OCI-LY7 (cell line): ENCODE measurements around the gene SLC13A1. TPM values are rescaled to one million over a fixed set of nuclear protein-coding genes. Genes with fewer than 3 reads are reported as not detected.

Experiments
- Bru-seq: library from RNA; stranded (reverse); fragments of 400-500 nt; gene quantifications from one replicate; lab custom pipeline; 2021; lab: Mats Ljungman, UMichigan
- BruChase-seq, 2 experiments: library from RNA; stranded (reverse); fragments of 400-500 nt; gene quantifications; one replicate each; lab custom pipeline; 2021; lab: Mats Ljungman, UMichigan
- BruUV-seq: library from RNA; stranded (reverse); fragments of 400-500 nt; replicated peaks from 2 replicates; lab custom pipeline; 2021; lab: Mats Ljungman, UMichigan
- CTCF ChIA-PET: fragments of 300-600 bp; sonication (Branson Sonifier 250); formaldehyde crosslinking; loops from one replicate; lab custom pipeline; 2022; ENCODE audit warnings: antibody characterized with exemption; ENCODE audit not compliant: unreplicated experiment; lab: Charles Lee
- POLR2A ChIA-PET: fragments of 300-600 bp; sonication (Branson Sonifier 250); formaldehyde crosslinking; loops from one replicate; lab custom pipeline; 2022; ENCODE audit warnings: antibody characterized with exemption; lab: Charles Lee
- DNase-seq: peaks from one replicate; pipeline ENCODE4 v3.0.0-alpha.2; 2015; ENCODE audit warnings: low spot score
- H2AFZ ChIP-seq: fragments of 200-600 bp; sonication (generic), shearing (Covaris generic); 2 replicates; pipeline ENCODE4 v1.6.1; 2014; ENCODE audit warnings: mild to moderate bottlenecking, antibody characterized with exemption, low read length, moderate library complexity
- H3K27ac ChIP-seq: fragments of 200-600 bp; sonication (generic); 2 replicates; pipeline ENCODE4 v1.5.1; 2014; ENCODE audit warnings: mixed run types, low read depth, mild to moderate bottlenecking, moderate library complexity, low read length, inconsistent platforms; ENCODE audit not compliant: poor library complexity, severe bottlenecking
- H3K36me3 ChIP-seq: fragments of 200-600 bp; sonication (generic); 2 replicates; pipeline ENCODE4 v1.6.1; 2014; ENCODE audit warnings: mild to moderate bottlenecking, antibody characterized with exemption, low read length, moderate library complexity, mixed read lengths; ENCODE audit not compliant: insufficient read depth
- H3K4me1 ChIP-seq: fragments of 200-600 bp; sonication (generic); 2 replicates; pipeline ENCODE4 v1.5.1; 2014; ENCODE audit warnings: mild to moderate bottlenecking, low read length; ENCODE audit not compliant: insufficient read depth, poor library complexity, severe bottlenecking
- H3K4me2 ChIP-seq: fragments of 200-600 bp; sonication (generic); 2 replicates; pipeline ENCODE4 v1.6.1; 2014; ENCODE audit warnings: mild to moderate bottlenecking, low read length
- H3K4me3 ChIP-seq: fragments of 200-600 bp; sonication (generic); 2 replicates; pipeline ENCODE4 v1.5.1; 2014; ENCODE audit warnings: mild to moderate bottlenecking, low read depth, low read length; ENCODE audit not compliant: poor library complexity, severe bottlenecking
- H3K79me2 ChIP-seq: fragments of 200-600 bp; sonication (generic); 2 replicates; pipeline ENCODE4 v1.6.1; 2016; ENCODE audit warnings: low read depth, mild to moderate bottlenecking, low read length, moderate library complexity, mixed read lengths; ENCODE audit not compliant: insufficient read depth
- H3K9me2 ChIP-seq: fragments of 200-600 bp; sonication (generic); 2 replicates; pipeline ENCODE4 v1.6.1; 2016; ENCODE audit warnings: mild to moderate bottlenecking, low read length, mixed read lengths; ENCODE audit not compliant: insufficient read depth
- H3K9me3 ChIP-seq: fragments of 200-600 bp; sonication (generic); 2 replicates; pipeline ENCODE4 v1.6.1; 2014; ENCODE audit warnings: mild to moderate bottlenecking, mixed run types, low read length, mixed read lengths
- H4K20me1 ChIP-seq: fragments of 200-600 bp; sonication (generic); 2 replicates; pipeline ENCODE4 v1.6.1; 2014; ENCODE audit warnings: mild to moderate bottlenecking, antibody characterized with exemption, low read length, moderate library complexity, mixed read lengths; ENCODE audit not compliant: insufficient read depth
- EZH2phosphoT487 ChIP-seq: fragments of 200-600 bp; sonication (generic); IDR thresholded peaks from 2 replicates; pipeline ENCODE4 v1.6.1; 2018; ENCODE audit warnings: low read depth, borderline replicate concordance, mild to moderate bottlenecking, mixed run types, antibody characterized with exemption, low read length, moderate library complexity, mixed read lengths
- intact Hi-C: fragments of 100-400 bp; cut with micrococcal nuclease; formaldehyde crosslinking; loops from one replicate; pipeline ENCODE4 v1.10.0; 2022; ENCODE audit not compliant: unreplicated experiment
- long read RNA-seq: library from polyadenylated mRNA; stranded (forward); transcript quantifications from one replicate; pipeline ENCODE4 v2.0.0, GENCODE V29; 2022
- total RNA-seq, 2 experiments: library from RNA; depleted of rRNA in 1 of 2; stranded (reverse); fragments of >200 nt in 1 of 2; shearing (Covaris generic) in 1 of 2; gene quantifications; 2 replicates each; pipeline ENCODE4 v1.2.3, GENCODE V29; 2014 to 2022
- TF ChIP-seq, protein P1 (sequence below): fragments of 200-600 bp; sonication (generic); conservative IDR thresholded peaks from 2 replicates; pipeline ENCODE4 v1.5.1; 2014; ENCODE audit warnings: mild to moderate bottlenecking, antibody characterized with exemption, low read length, moderate library complexity, mixed read lengths

The SLC13A1 gene, protein sequence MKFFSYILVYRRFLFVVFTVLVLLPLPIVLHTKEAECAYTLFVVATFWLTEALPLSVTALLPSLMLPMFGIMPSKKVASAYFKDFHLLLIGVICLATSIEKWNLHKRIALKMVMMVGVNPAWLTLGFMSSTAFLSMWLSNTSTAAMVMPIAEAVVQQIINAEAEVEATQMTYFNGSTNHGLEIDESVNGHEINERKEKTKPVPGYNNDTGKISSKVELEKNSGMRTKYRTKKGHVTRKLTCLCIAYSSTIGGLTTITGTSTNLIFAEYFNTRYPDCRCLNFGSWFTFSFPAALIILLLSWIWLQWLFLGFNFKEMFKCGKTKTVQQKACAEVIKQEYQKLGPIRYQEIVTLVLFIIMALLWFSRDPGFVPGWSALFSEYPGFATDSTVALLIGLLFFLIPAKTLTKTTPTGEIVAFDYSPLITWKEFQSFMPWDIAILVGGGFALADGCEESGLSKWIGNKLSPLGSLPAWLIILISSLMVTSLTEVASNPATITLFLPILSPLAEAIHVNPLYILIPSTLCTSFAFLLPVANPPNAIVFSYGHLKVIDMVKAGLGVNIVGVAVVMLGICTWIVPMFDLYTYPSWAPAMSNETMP
- not detected in 2 replicates for total RNA-seq (2014; rRNA removed; shearing (Covaris generic))
- total RNA-seq (2022), result not detected in 2 replicates
- not detected for Bru-seq, nascent RNA
- not detected for BruChase-seq, experiment 1, labeled RNA remaining after a 6-hour chase
- BruChase-seq, experiment 2, labeled RNA remaining after a 2-hour chase, result not detected
- long read RNA-seq, result 0 reads

DNA sequence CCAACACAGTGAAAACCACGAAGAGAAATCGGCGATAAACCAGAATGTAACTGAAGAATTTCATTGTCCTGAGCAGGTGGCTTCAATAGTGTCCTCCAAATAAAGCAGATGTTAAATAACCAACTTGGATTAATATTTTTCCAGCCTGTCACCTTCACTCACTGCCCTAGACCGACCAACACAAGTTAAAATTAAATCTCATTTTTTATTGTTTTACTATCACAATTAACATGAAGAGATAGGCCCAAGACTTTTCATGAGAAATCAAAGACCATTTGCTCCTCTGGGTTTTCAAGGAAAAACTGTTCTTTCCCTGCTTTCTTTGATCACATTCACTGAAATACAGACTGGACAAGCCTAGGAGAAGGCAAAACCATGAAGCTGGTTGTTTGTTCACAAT, at the start of gene SLC13A1:
TSS of gene SLC13A1 (minus strand) at position 87 of the 400 bp plus-strand sequence. CDS start at position 64, 23 bp downstream.
- H3K9me3 ChIP-seq, result no peaks in the 10 kb centered on the region
- POLR2A ChIA-PET, result no interaction called here
- CTCF ChIA-PET, result no interaction called here
- no peaks in the 10 kb centered on the region for H3K36me3 ChIP-seq
- H4K20me1 ChIP-seq, result no peaks in the 10 kb centered on the region
- H2AFZ ChIP-seq, result no peak within 1 kb of the TSS
- BruUV-seq, result no TSS peak
- TF ChIP-seq, protein P1, sequence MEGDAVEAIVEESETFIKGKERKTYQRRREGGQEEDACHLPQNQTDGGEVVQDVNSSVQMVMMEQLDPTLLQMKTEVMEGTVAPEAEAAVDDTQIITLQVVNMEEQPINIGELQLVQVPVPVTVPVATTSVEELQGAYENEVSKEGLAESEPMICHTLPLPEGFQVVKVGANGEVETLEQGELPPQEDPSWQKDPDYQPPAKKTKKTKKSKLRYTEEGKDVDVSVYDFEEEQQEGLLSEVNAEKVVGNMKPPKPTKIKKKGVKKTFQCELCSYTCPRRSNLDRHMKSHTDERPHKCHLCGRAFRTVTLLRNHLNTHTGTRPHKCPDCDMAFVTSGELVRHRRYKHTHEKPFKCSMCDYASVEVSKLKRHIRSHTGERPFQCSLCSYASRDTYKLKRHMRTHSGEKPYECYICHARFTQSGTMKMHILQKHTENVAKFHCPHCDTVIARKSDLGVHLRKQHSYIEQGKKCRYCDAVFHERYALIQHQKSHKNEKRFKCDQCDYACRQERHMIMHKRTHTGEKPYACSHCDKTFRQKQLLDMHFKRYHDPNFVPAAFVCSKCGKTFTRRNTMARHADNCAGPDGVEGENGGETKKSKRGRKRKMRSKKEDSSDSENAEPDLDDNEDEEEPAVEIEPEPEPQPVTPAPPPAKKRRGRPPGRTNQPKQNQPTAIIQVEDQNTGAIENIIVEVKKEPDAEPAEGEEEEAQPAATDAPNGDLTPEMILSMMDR, result no peak
- TF ChIP-seq EZH2phosphoT487, result no peak
- H3K4me2 ChIP-seq, result no peak within 1 kb of the TSS
- no peaks in the 10 kb centered on the region for H3K79me2 ChIP-seq
- H3K27ac ChIP-seq, result no peak within 1 kb of the TSS
- no peak for DNase-seq
- H3K9me2 ChIP-seq, result no peaks in the 10 kb centered on the region
- H3K4me1 ChIP-seq, result no peaks in the 10 kb centered on the region
- intact Hi-C loops, result no loop called here
- H3K4me3 ChIP-seq, result no peak within 1 kb of the TSS

DNA sequence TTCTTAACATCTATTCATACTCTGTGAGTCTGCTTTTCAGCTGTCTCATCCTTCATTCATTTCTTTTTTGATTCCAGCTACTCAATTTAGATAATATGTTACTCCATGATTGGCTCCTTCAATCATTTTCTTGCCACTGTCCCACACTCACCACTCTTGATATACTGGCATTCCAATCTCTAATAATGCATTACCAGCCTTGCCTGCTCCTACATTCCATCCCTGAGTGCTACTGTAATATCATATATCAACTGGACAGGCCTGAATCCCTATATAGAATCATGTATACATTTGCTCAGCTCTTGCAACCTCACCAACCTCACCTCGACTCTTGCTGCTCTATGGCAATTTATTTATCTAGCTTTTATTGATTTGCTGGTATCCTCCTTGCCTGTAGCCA, 45.0 kb upstream of the SLC13A1 start:
- H3K4me1 ChIP-seq, result no peaks in the 10 kb centered on the region
- intact Hi-C loops, result no loop called here
- H3K36me3 ChIP-seq, result no peaks in the 10 kb centered on the region
- no peaks in the 10 kb centered on the region for H4K20me1 ChIP-seq
- POLR2A ChIA-PET, result interaction anchor here (1.2 kb wide), 1 partner anchor 19 kb away, joined by 3 read pairs; no protein-coding TSS in a partner anchor
- DNase-seq, result no peak
- TF ChIP-seq, protein P1, result no peak
- TF ChIP-seq EZH2phosphoT487, result no peak
- H3K9me2 ChIP-seq, result no peaks in the 10 kb centered on the region; the same call in 1 of the 2 replicates
- H3K27ac ChIP-seq, result no peak overlapping the region
- H3K4me3 ChIP-seq, result no peak overlapping the region
- no TSS peak for BruUV-seq
- H2AFZ ChIP-seq, result no peak overlapping the region
- CTCF ChIA-PET, result no interaction called here
- no peak overlapping the region for H3K4me2 ChIP-seq
- no peaks in the 10 kb centered on the region for H3K79me2 ChIP-seq
- no peaks in the 10 kb centered on the region for H3K9me3 ChIP-seq
